Panc1 (cell line): Measurements from ENCODE around the gene CSF1R. TPM values are rescaled to one million over a fixed set of nuclear protein-coding genes. Genes with fewer than 3 reads are reported as not detected.
A peak's percentile ranks its signal among the peaks of the same experiment; 100 is the strongest.

Experiments used
- ATAC-seq: fragments of 200-7000 bp; cut with Tn5 transposase; 2 replicates; pipeline ENCODE4 v1.9.1; 2020; ENCODE audit warnings: mild to moderate bottlenecking, moderate library complexity
- BruUV-seq: library from RNA; stranded (reverse); fragments of 400-500 nt; replicated peaks from 2 replicates; lab custom pipeline; 2021; lab: Mats Ljungman, UMichigan
- CTCF ChIA-PET: fragments of 300-600 bp; sonication (Branson Sonifier 250); formaldehyde crosslinking; loops from one replicate; lab custom pipeline; 2022; ENCODE audit warnings: antibody characterized with exemption; lab: Charles Lee
- POLR2A ChIA-PET: fragments of 300-600 bp; sonication (Branson Sonifier 250); formaldehyde crosslinking; loops from one replicate; lab custom pipeline; 2022; ENCODE audit warnings: antibody characterized with exemption; lab: Charles Lee
- DNase-seq: peaks from one replicate; pipeline ENCODE4 v3.0.0-alpha.2; 2010; ENCODE audit warnings: low read depth, low spot score
- H3K27ac ChIP-seq: 2 replicates; pipeline ENCODE4 v1.5.1; 2011; ENCODE audit warnings: mild to moderate bottlenecking, low read length, inconsistent platforms
- H3K27me3 ChIP-seq: fragments of 200-500 bp; sonication (Bioruptor generic); 2 replicates; pipeline ENCODE4 v1.6.0; 2014; ENCODE audit warnings: low read length, inconsistent platforms; ENCODE audit not compliant: control insufficient read depth, insufficient read depth
- H3K36me3 ChIP-seq: fragments of 200-500 bp; sonication (Bioruptor generic); 2 replicates; pipeline ENCODE4 v1.5.1; 2014; ENCODE audit warnings: inconsistent platforms, mild to moderate bottlenecking, low read length, moderate library complexity; ENCODE audit not compliant: control insufficient read depth, insufficient read depth
- H3K4me1 ChIP-seq: 2 replicates; pipeline ENCODE4 v1.5.1; 2011; ENCODE audit warnings: inconsistent platforms, mild to moderate bottlenecking, low read length, moderate library complexity; ENCODE audit not compliant: control insufficient read depth, insufficient read depth
- H3K4me3 ChIP-seq, 2 experiments: 2 replicates each; pipeline ENCODE4 v1.5.1; 2011 to 2012; ENCODE audit warnings: low read depth in 2 of 2, low read length in 2 of 2, mild to moderate bottlenecking in 2 of 2, inconsistent platforms in 1 of 2, moderate library complexity in 1 of 2
- H3K9me3 ChIP-seq: fragments of 200-500 bp; sonication (Bioruptor generic); 2 replicates; pipeline ENCODE4 v1.5.1; 2014; ENCODE audit warnings: low read depth, mild to moderate bottlenecking, inconsistent platforms, low read length, moderate library complexity; ENCODE audit not compliant: control insufficient read depth, insufficient read depth
- CTCF ChIP-seq: fragments of 450-650 bp; IDR thresholded peaks from 2 replicates; pipeline ENCODE4 v1.5.1; 2017; ENCODE audit warnings: mild to moderate bottlenecking
- POLR2AphosphoS5 ChIP-seq: IDR thresholded peaks from 2 replicates; pipeline ENCODE4 v1.6.1; 2012; ENCODE audit warnings: mild to moderate bottlenecking, low read depth, low read length, moderate library complexity
- REST ChIP-seq, 2 experiments: IDR thresholded peaks; 2 replicates each; pipeline ENCODE4 v1.6.1; 2011 to 2012; ENCODE audit warnings: low read depth in 2 of 2, control low read depth in 1 of 2, low read length in 1 of 2, mild to moderate bottlenecking in 1 of 2, moderate library complexity in 1 of 2; ENCODE audit not compliant: insufficient read depth in 1 of 2
- SIN3A ChIP-seq: IDR thresholded peaks from 2 replicates; pipeline ENCODE4 v1.6.1; 2012; ENCODE audit warnings: low read depth, mild to moderate bottlenecking, low read length, moderate library complexity, borderline replicate concordance; ENCODE audit not compliant: insufficient read depth
- TCF7L2 ChIP-seq: IDR thresholded peaks from 2 replicates; pipeline ENCODE4 v1.6.1; 2011; ENCODE audit warnings: mild to moderate bottlenecking, low read depth, low read length, inconsistent platforms
- in situ Hi-C: cut with HindIII; loops from 2 replicates; pipeline ENCODE4 v1.10.0; 2016; ENCODE audit warnings: low sequenced_read_pairs, low pct_unique_long_range_greater_than_20kb
- intact Hi-C: fragments of 100-400 bp; cut with micrococcal nuclease; formaldehyde crosslinking; loops from one replicate; pipeline ENCODE4 v1.10.0; 2022; ENCODE audit not compliant: unreplicated experiment
- total RNA-seq: library from RNA; stranded (reverse); gene quantifications from one replicate; pipeline ENCODE4 v1.2.1, GENCODE V29; 2021; ENCODE audit not compliant: unreplicated experiment

CSF1R gene
- total RNA-seq, 1 experiment from 2014 or later = 0.05 TPM

- TF ChIP-seq CTCF = no peak
These were observed 36.5 kb upstream of the CSF1R start (continued) for GRCh38 chr5:150122536-150123481.

- Histone ChIP-seq H3K36me3 (no peaks in the 10 kb centered on the region), H3K9me3 (no peaks in the 10 kb centered on the region), H3K27ac (no peak overlapping the region), H3K4me3 (no peak overlapping the region), H3K4me1 (peaks cover 4% of the 10 kb centered on the region), H3K27me3 (no peaks in the 10 kb centered on the region)
- ChIA-PET CTCF (no interaction called here), POLR2A (no interaction called here)
- DNase-seq = no peak
- no TSS peak for BruUV-seq
- TF ChIP-seq CTCF (no peak), POLR2AphosphoS5 (no peak), REST (IDR thresholded peaks at IDR 0.05; ENCODE audit: insufficient read depth in 1 of 2, low read depth in 2 of 2, low read length in 1 of 2) (no peak), TCF7L2 (no peak), SIN3A (no peak)
- in situ Hi-C loops (no loop called here), intact Hi-C loops (no loop called here)
- ATAC-seq = peak; percentile 55
These were observed 35.8 kb upstream of the CSF1R start for GRCh38 chr5:150122158-150122510.
